Stimulated activated naive CD8-positive, alpha-beta T cell treated with anti-CD3 and anti-CD28 coated beads, Interleukin-15, Interleukin-2, amounts not matched to agents 100 U/mL and 50 U/mL, for 24 hours (primary cell): ENCODE measurements around the gene ANGPTL4.
"Not testable (repeated sequence)": the region's sequence is repeated elsewhere in the genome, so short reads cannot be mapped to it uniquely, and the experiment has no call there.

Source experiments
- ATAC-seq: fragments of 150-1000 bp; cut with Tn5 transposase; one replicate; pipeline ENCODE4 v1.10.0; 2021
- DNase-seq: peaks from one replicate; pipeline ENCODE4 v3.0.0; 2021

ANGPTL4 gene

GRCh38 chr19:8361921-8362793 is 1.8 kb upstream of the ANGPTL4 start:
- DNase-seq (peak; percentile 59), ATAC-seq (peak; percentile 53)

- DNase-seq (no peak), ATAC-seq (no peak)
Observed at GRCh38 chr19:8366121-8366581, 2.2 kb downstream of the ANGPTL4 start.

- ATAC-seq: no peak
- DNase-seq: no peak
Observed at GRCh38 chr19:8366961-8367326, 3.0 kb downstream of the ANGPTL4 start.

- DNase-seq: no peak
- ATAC-seq: no peak
Observed at GRCh38 chr19:8367327-8368001, 3.5 kb downstream of the ANGPTL4 start.

- ATAC-seq (no peak), DNase-seq (no peak)
Observed at GRCh38 chr19:8370176-8371010, 6.4 kb downstream of the ANGPTL4 start.

GRCh38 chr19:8371011-8371804 is 7.3 kb downstream of the ANGPTL4 start:
- no peak for ATAC-seq
- no peak for DNase-seq

- no peak for DNase-seq
- ATAC-seq: no peak
Observed at GRCh38 chr19:8373867-8374813, 10.2 kb downstream of the ANGPTL4 start.

- not testable (repeated sequence) for ATAC-seq, DNase-seq
Observed at GRCh38 chr19:8375766-8376165, 11.8 kb downstream of the ANGPTL4 start.

- DNase-seq, ATAC-seq: not testable (repeated sequence)
Observed at GRCh38 chr19:8376373-8376974, 12.5 kb downstream of the ANGPTL4 start.

GRCh38 chr19:8377598-8377997 is 13.6 kb downstream of the ANGPTL4 start:
- no peak for ATAC-seq
- DNase-seq: no peak

- ATAC-seq, DNase-seq: not testable (repeated sequence)
Observed at GRCh38 chr19:8379156-8379891, 15.4 kb downstream of the ANGPTL4 start.

- not testable (repeated sequence) for ATAC-seq, DNase-seq
Observed at GRCh38 chr19:8384569-8384968, 20.6 kb downstream of the ANGPTL4 start.

GRCh38 chr19:8385103-8385502 is 21.1 kb downstream of the ANGPTL4 start:
- ATAC-seq, DNase-seq: not testable (repeated sequence)

- DNase-seq: not testable (repeated sequence)
Observed at GRCh38 chr19:8385566-8385965, 21.6 kb downstream of the ANGPTL4 start.

GRCh38 chr19:8386419-8386818 is 22.5 kb downstream of the ANGPTL4 start:
- not testable (repeated sequence) for ATAC-seq, DNase-seq

More at GRCh38 chr19:8385566-8385965, 21.6 kb downstream of the ANGPTL4 start:
- ATAC-seq: not testable (repeated sequence)

GRCh38 chr19:8386990-8387389 is 23.0 kb downstream of the ANGPTL4 start:
- no peak for ATAC-seq
- no peak for DNase-seq

- no peak for ATAC-seq
- no peak for DNase-seq
Observed at GRCh38 chr19:8387688-8388611, 24.0 kb downstream of the ANGPTL4 start.

GRCh38 chr19:8388612-8388958 is 24.6 kb downstream of the ANGPTL4 start:
- DNase-seq (no peak), ATAC-seq (no peak)
